Natural killer cell (primary cell): ENCODE results near the gene CNTN2. TPM values are rescaled to one million over a fixed set of nuclear protein-coding genes. Genes with fewer than 3 reads are reported as not detected.

Experiments
- ATAC-seq, 3 donors: fragments of 150-1000 bp in 2 of 3; fragments of 200-7000 bp in 1 of 3; cut with Tn5 transposase; 1 replicate in 1 of 3; 2 replicates in 2 of 3; pipeline ENCODE4 v1.10.0; 2021; ENCODE audit warnings: mild to moderate bottlenecking in 2 of 3, moderate library complexity in 2 of 3
- DNase-seq, 2 donors: peaks; one replicate each; pipeline versions ENCODE4 v3.0.0 to v3.0.0-alpha.2; 2013 to 2021; ENCODE audit warnings: mixed read lengths in 1 of 2
- H3K27ac ChIP-seq: one replicate; pipeline ENCODE4 v1.5.1; 2013; ENCODE audit warnings: mild to moderate bottlenecking, low read length
- H3K27me3 ChIP-seq: one replicate; pipeline ENCODE4 v1.6.1; 2013; ENCODE audit warnings: low read length; ENCODE audit not compliant: control insufficient read depth, insufficient read depth
- H3K36me3 ChIP-seq: one replicate; pipeline ENCODE4 v1.6.1; 2013; ENCODE audit warnings: low read length; ENCODE audit not compliant: control insufficient read depth, insufficient read depth
- H3K4me1 ChIP-seq: one replicate; pipeline ENCODE4 v1.6.1; 2013; ENCODE audit warnings: low read length; ENCODE audit not compliant: control insufficient read depth, insufficient read depth
- H3K4me3 ChIP-seq: one replicate; pipeline ENCODE4 v1.5.1; 2013; ENCODE audit warnings: low read length
- H3K9me3 ChIP-seq: one replicate; pipeline ENCODE4 v1.6.1; 2013; ENCODE audit warnings: low read length; ENCODE audit not compliant: control insufficient read depth, insufficient read depth
- H3K27ac Mint-ChIP-seq, 2 donors: one replicate each; pipeline ENCODE4 v1.8.0; 2022; ENCODE audit warnings: mild to moderate bottlenecking in 2 of 2, mixed read lengths in 2 of 2, moderate library complexity in 1 of 2
- H3K27me3 Mint-ChIP-seq, 2 donors: one replicate each; pipeline ENCODE4 v1.8.0; 2022; ENCODE audit warnings: low read depth in 2 of 2, mixed read lengths in 2 of 2
- H3K36me3 Mint-ChIP-seq: one replicate; pipeline ENCODE4 v1.8.0; 2022; ENCODE audit warnings: mixed read lengths
- H3K4me1 Mint-ChIP-seq, 2 donors: one replicate each; pipeline ENCODE4 v1.8.0; 2022; ENCODE audit warnings: mixed read lengths in 2 of 2
- H3K4me3 Mint-ChIP-seq: one replicate; pipeline ENCODE4 v1.8.0; 2022; ENCODE audit warnings: mild to moderate bottlenecking, moderate library complexity, mixed read lengths
- H3K9me3 Mint-ChIP-seq, 2 donors: one replicate each; pipeline ENCODE4 v1.8.0; 2022; ENCODE audit warnings: mixed read lengths in 2 of 2
- WGBS: methylation state at CpG from one replicate; pipeline ENCODE4 v1.1.7; 2013; ENCODE audit warnings: missing lambda C conversion rate; ENCODE audit not compliant: insufficient coverage; 5-methylcytosine and 5-hydroxymethylcytosine counted together
- intact Hi-C: fragments of 100-400 bp; cut with micrococcal nuclease; formaldehyde crosslinking; loops from one replicate; pipeline ENCODE4 v1.14.2; 2022
- total RNA-seq, 4 donors: library from RNA; stranded (reverse); fragments of 120-200 nt in 1 of 4; gene quantifications; one replicate each; pipeline versions ENCODE4 v1.2.3 to v1.2.4, GENCODE V29; 2013 to 2022
- TF ChIP-seq, protein P1 (sequence below): fragments of 200-600 bp; IDR thresholded peaks from one replicate; pipeline ENCODE4 v1.8.0; 2022; ENCODE audit warnings: antibody characterized with exemption

CNTN2 gene
- total RNA-seq, 3 donors from 2014 or later (not counting 1 experiment from before 2014, with no cell fraction given) = not detected

DNA sequence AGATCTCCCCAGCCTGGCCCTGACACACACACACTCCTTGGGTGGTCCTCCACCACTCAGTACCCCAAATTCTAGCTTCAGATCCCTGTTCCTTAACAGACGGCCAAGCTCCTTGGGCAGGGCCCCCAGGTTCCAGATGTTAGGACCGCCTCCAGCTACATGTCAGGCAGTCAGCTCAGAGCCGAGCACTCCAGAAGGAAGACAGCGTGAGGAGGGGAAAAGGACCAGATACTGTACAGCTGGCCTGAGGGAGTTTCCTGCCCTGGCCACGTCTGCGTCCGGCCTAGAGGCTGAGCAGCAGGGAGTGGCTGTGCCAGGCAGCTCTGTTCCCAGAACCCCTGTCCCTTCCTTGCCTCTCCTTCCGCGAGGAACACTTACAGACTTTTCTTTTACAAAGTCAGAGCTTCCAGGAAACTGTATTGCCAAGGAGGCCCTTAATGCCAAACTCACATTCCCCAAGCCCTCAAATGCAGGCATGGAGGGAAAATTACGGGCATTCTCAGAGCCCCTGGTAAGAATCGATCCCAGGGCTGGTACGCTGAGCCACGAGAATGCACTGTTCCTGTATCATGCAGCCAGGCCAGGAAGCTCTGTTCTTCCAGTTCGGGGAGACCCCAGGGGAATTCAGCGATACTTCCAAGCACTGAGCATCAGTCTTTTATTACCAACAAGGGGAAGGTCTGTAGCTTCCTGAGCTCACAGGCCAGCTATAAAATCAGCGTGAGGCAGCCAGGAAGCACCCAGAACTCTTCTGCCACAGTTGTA lies 45.2 kb upstream of the CNTN2 start:
- intact Hi-C loops = no loop called here
- Mint-ChIP-seq H3K4me3 (no peak overlapping the region), H3K36me3 (no peaks in the 10 kb centered on the region), H3K4me1 (peaks cover 0 to 5% of the 10 kb centered on the region in 2 donors), H3K27ac (no peak overlapping the region), H3K9me3 (no peaks in the 10 kb centered on the region), H3K27me3 (peaks cover 0 to 10% of the 10 kb centered on the region in 2 donors)
- H3K4me3 ChIP-seq = no peak overlapping the region
- TF ChIP-seq, protein P1, sequence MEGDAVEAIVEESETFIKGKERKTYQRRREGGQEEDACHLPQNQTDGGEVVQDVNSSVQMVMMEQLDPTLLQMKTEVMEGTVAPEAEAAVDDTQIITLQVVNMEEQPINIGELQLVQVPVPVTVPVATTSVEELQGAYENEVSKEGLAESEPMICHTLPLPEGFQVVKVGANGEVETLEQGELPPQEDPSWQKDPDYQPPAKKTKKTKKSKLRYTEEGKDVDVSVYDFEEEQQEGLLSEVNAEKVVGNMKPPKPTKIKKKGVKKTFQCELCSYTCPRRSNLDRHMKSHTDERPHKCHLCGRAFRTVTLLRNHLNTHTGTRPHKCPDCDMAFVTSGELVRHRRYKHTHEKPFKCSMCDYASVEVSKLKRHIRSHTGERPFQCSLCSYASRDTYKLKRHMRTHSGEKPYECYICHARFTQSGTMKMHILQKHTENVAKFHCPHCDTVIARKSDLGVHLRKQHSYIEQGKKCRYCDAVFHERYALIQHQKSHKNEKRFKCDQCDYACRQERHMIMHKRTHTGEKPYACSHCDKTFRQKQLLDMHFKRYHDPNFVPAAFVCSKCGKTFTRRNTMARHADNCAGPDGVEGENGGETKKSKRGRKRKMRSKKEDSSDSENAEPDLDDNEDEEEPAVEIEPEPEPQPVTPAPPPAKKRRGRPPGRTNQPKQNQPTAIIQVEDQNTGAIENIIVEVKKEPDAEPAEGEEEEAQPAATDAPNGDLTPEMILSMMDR = no peak
- 85% methylated on average over 16 of the region's 16 CpGs for WGBS
- DNase-seq = no peak
- H3K27me3 ChIP-seq = no peaks in the 10 kb centered on the region
- no peak for ATAC-seq
- H3K27ac ChIP-seq = no peak overlapping the region
- no peaks in the 10 kb centered on the region for H3K4me1 ChIP-seq
- no peaks in the 10 kb centered on the region for H3K36me3 ChIP-seq
- no peaks in the 10 kb centered on the region for H3K9me3 ChIP-seq

DNA sequence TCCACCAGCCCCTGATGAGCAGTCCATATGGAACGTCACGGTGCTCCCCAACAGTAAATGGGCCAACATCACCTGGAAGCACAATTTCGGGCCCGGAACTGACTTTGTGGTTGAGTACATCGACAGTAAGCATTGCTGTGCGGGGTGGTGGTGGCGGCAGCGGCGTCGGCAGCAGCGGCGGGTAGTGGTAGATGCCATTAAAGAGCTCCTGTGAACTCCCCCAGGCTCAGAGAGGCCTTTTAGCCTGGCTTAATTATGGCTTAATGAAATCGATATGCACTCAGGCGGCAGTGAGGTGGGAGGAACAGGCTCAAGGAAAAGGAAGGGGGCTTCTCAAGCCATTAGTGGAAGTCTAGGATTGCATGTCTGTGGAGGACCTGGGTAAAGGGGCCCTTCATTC lies 41.9 kb upstream of the CNTN2 start:
- intact Hi-C loops = no loop called here
- no peak for DNase-seq
- Mint-ChIP-seq H3K27ac (no peak overlapping the region), H3K36me3 (no peaks in the 10 kb centered on the region), H3K4me3 (no peak overlapping the region), H3K9me3 (no peaks in the 10 kb centered on the region), H3K4me1 (no peaks in the 10 kb centered on the region), H3K27me3 (peaks cover 0 to 4% of the 10 kb centered on the region in 2 donors)
- Histone ChIP-seq H3K4me1 (no peaks in the 10 kb centered on the region), H3K4me3 (no peak overlapping the region), H3K36me3 (no peaks in the 10 kb centered on the region), H3K27ac (no peak overlapping the region), H3K9me3 (no peaks in the 10 kb centered on the region), H3K27me3 (no peaks in the 10 kb centered on the region)
- no peak for ATAC-seq
- TF ChIP-seq, protein P1 = no peak
- WGBS = 94% methylated on average over 14 of the region's 14 CpGs

DNA sequence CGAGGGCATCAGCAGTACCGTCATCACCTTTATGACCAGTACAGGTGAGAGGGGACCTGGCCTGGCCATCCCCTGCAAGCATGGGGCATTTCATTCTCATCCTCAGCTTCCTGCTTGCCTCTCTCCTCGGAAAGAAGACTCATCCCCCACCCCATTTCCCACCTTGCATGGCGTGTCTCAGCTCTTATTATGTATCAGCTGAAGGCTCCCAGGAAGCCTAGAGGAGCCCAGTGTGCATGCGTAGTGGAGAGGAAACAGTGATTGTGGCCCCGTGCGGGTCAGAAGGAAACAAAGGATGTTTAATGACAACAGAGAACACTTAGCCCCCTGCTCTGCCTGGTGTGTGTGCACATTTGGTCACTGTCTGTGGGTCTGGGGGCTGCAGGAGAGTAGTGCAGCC lies 40.3 kb upstream of the CNTN2 start:
- Histone ChIP-seq H3K4me1 (no peaks in the 10 kb centered on the region), H3K36me3 (no peaks in the 10 kb centered on the region), H3K9me3 (no peaks in the 10 kb centered on the region), H3K27ac (no peak overlapping the region), H3K4me3 (no peak overlapping the region), H3K27me3 (no peaks in the 10 kb centered on the region)
- TF ChIP-seq, protein P1 = no peak
- intact Hi-C loops = no loop called here
- Mint-ChIP-seq H3K27ac (no peak overlapping the region), H3K4me3 (no peak overlapping the region), H3K4me1 (no peaks in the 10 kb centered on the region), H3K9me3 (no peaks in the 10 kb centered on the region), H3K36me3 (no peaks in the 10 kb centered on the region), H3K27me3 (peaks cover 0 to 11% of the 10 kb centered on the region in 2 donors)
- DNase-seq = no peak
- WGBS = 88% methylated on average over 7 of the region's 7 CpGs
- ATAC-seq = no peak
